IMR-90 (cell line): Measurements from ENCODE around the gene RASGRP4. TPM values are rescaled to one million over a fixed set of nuclear protein-coding genes. Genes with fewer than 3 reads are reported as not detected.

Source experiments
- ATAC-seq: fragments of 200-7000 bp; cut with Tn5 transposase; 2 replicates; pipeline ENCODE4 v1.9.1; 2020; ENCODE audit warnings: low read depth, mild to moderate bottlenecking, moderate library complexity
- BruUV-seq: library from RNA; stranded (reverse); fragments of 400-500 nt; replicated peaks from 2 replicates; lab custom pipeline; 2021; lab: Mats Ljungman, UMichigan
- CTCF ChIA-PET: fragments of 300-600 bp; formaldehyde crosslinking; extraction: SDS; loops from one replicate; lab custom pipeline; 2021; ENCODE audit warnings: antibody characterized with exemption; lab: Yijun Ruan, JAX
- POLR2A ChIA-PET: fragments of 300-600 bp; sonication (Branson Sonifier 250); formaldehyde crosslinking; loops from one replicate; lab custom pipeline; 2022; ENCODE audit warnings: antibody characterized with exemption; ENCODE audit not compliant: unreplicated experiment; lab: Charles Lee
- DNase-seq: peaks from one replicate; pipeline ENCODE4 v3.0.0; 2013
- H2AFZ ChIP-seq: replicated peaks from 2 replicates; pipeline ENCODE3; 2013; ENCODE audit warnings: low read length, mild to moderate bottlenecking; ENCODE audit not compliant: poor library complexity
- H2AK5ac ChIP-seq: 2 replicates; pipeline ENCODE4 v1.6.1; 2013; ENCODE audit warnings: low read depth, low read length, inconsistent platforms
- H2AK9ac ChIP-seq: replicated peaks from 2 replicates; pipeline ENCODE3; 2013; ENCODE audit warnings: mild to moderate bottlenecking, low read depth, low read length, moderate library complexity; ENCODE audit not compliant: poor library complexity
- H2BK120ac ChIP-seq: 2 replicates; pipeline ENCODE4 v1.6.1; 2013; ENCODE audit warnings: low read depth, low read length, inconsistent platforms
- H2BK15ac ChIP-seq: 3 replicates; pipeline ENCODE4 v1.6.1; 2013; ENCODE audit warnings: low read depth, low read length, inconsistent platforms
- H2BK20ac ChIP-seq: 2 replicates; pipeline ENCODE4 v1.6.1; 2013; ENCODE audit warnings: low read depth, mild to moderate bottlenecking, inconsistent platforms, low read length, moderate library complexity
- H2BK5ac ChIP-seq: 2 replicates; pipeline ENCODE4 v1.6.1; 2013; ENCODE audit warnings: mild to moderate bottlenecking, low read depth, low read length, inconsistent platforms; ENCODE audit not compliant: poor library complexity, severe bottlenecking
- H3K14ac ChIP-seq: replicated peaks from 2 replicates; pipeline ENCODE4 v1.6.1; 2013; ENCODE audit warnings: low read depth, low read length, inconsistent platforms
- H3K18ac ChIP-seq: 2 replicates; pipeline ENCODE4 v1.6.1; 2013; ENCODE audit warnings: low read depth, low read length, control low read depth
- H3K23ac ChIP-seq: 2 replicates; pipeline ENCODE4 v1.6.1; 2013; ENCODE audit warnings: low read depth, low read length, inconsistent platforms
- H3K27ac ChIP-seq: 2 replicates; pipeline ENCODE4 v1.5.1; 2013; ENCODE audit warnings: mild to moderate bottlenecking, control low read depth, low read length; ENCODE audit not compliant: insufficient read depth
- H3K27me3 ChIP-seq: 2 replicates; pipeline ENCODE4 v1.6.1; 2013; ENCODE audit warnings: low read length; ENCODE audit not compliant: control insufficient read depth, insufficient read depth
- H3K36me3 ChIP-seq: 2 replicates; pipeline ENCODE4 v1.6.1; 2013; ENCODE audit warnings: low read length, mixed read lengths; ENCODE audit not compliant: control insufficient read depth, insufficient read depth
- H3K4ac ChIP-seq: 2 replicates; pipeline ENCODE4 v1.6.1; 2013; ENCODE audit warnings: low read depth, low read length, inconsistent platforms
- H3K4me1 ChIP-seq: 2 replicates; pipeline ENCODE4 v1.6.1; 2013; ENCODE audit warnings: low read length, mixed read lengths; ENCODE audit not compliant: control insufficient read depth, insufficient read depth
- H3K4me2 ChIP-seq: 2 replicates; pipeline ENCODE4 v1.6.1; 2013; ENCODE audit warnings: low read depth, mild to moderate bottlenecking, control low read depth, low read length, moderate library complexity
- H3K4me3 ChIP-seq: 2 replicates; pipeline ENCODE4 v1.5.1; 2013; ENCODE audit warnings: low read depth, mild to moderate bottlenecking, control low read depth, low read length, moderate library complexity; ENCODE audit not compliant: insufficient read depth
- H3K56ac ChIP-seq: 2 replicates; pipeline ENCODE4 v1.6.1; 2013; ENCODE audit warnings: low read length, inconsistent platforms; ENCODE audit not compliant: insufficient read depth; ENCODE audit errors: extremely low read depth
- H3K79me1 ChIP-seq, 2 experiments: 2 replicates each; pipeline ENCODE4 v1.6.1; 2013; ENCODE audit warnings: low read length in 2 of 2, inconsistent platforms in 1 of 2, low read depth in 1 of 2
- H3K9ac ChIP-seq: 2 replicates; pipeline ENCODE4 v1.6.1; 2013; ENCODE audit warnings: low read depth, low read length, control low read depth
- H3K9me1 ChIP-seq: 2 replicates; pipeline ENCODE4 v1.6.1; 2013; ENCODE audit warnings: low read length, inconsistent platforms; ENCODE audit not compliant: insufficient read depth
- H3K9me3 ChIP-seq: 2 replicates; pipeline ENCODE4 v1.6.1; 2013; ENCODE audit warnings: low read length; ENCODE audit not compliant: control insufficient read depth, insufficient read depth
- H4K20me1 ChIP-seq: 2 replicates; pipeline ENCODE4 v1.6.1; 2013; ENCODE audit warnings: low read length, inconsistent platforms; ENCODE audit not compliant: insufficient read depth
- H4K5ac ChIP-seq: 2 replicates; pipeline ENCODE4 v1.6.1; 2013; ENCODE audit warnings: mild to moderate bottlenecking, low read depth, low read length, control low read depth
- H4K8ac ChIP-seq, 2 experiments: 2 replicates each; pipeline ENCODE4 v1.6.1; 2013; ENCODE audit warnings: low read depth in 2 of 2, low read length in 2 of 2, control low read depth in 1 of 2, inconsistent platforms in 1 of 2
- H4K91ac ChIP-seq: 2 replicates; pipeline ENCODE4 v1.6.1; 2013; ENCODE audit warnings: low read depth, low read length, inconsistent platforms; ENCODE audit not compliant: insufficient read depth
- BHLHE40 ChIP-seq: fragments of 150-350 bp; IDR thresholded peaks from 2 replicates; pipeline ENCODE4 v1.6.1; 2016; ENCODE audit warnings: mild to moderate bottlenecking, low read depth, low read length
- CEBPB ChIP-seq: IDR thresholded peaks from 2 replicates; pipeline ENCODE4 v1.6.1; 2012; ENCODE audit warnings: low read depth, low read length, improper control_type of control experiment
- CHD1 ChIP-seq: IDR thresholded peaks from 2 replicates; pipeline ENCODE4 v1.6.1; 2012; ENCODE audit warnings: low read depth, low read length, improper control_type of control experiment
- CTCF ChIP-seq: conservative IDR thresholded peaks from 2 replicates; pipeline ENCODE4 v1.5.1; 2012; ENCODE audit warnings: mild to moderate bottlenecking, low read depth, low read length, improper control_type of control experiment
- ELK1 ChIP-seq: fragments of 150-350 bp; IDR thresholded peaks from 2 replicates; pipeline ENCODE4 v1.6.1; 2016; ENCODE audit warnings: low read depth, mild to moderate bottlenecking, low read length, moderate library complexity, borderline replicate concordance
- FOS ChIP-seq: fragments of 150-350 bp; IDR thresholded peaks from 2 replicates; pipeline ENCODE4 v1.6.1; 2016; ENCODE audit warnings: low read depth, low read length
- MAFK ChIP-seq: IDR thresholded peaks from 2 replicates; pipeline ENCODE4 v1.6.1; 2012; ENCODE audit warnings: low read depth, low read length, improper control_type of control experiment
- MAZ ChIP-seq: IDR thresholded peaks from 2 replicates; pipeline ENCODE4 v1.6.1; 2012; ENCODE audit warnings: low read depth, mild to moderate bottlenecking, low read length, improper control_type of control experiment, moderate library complexity, borderline replicate concordance
- MXI1 ChIP-seq: IDR thresholded peaks from 2 replicates; pipeline ENCODE4 v1.6.1; 2012; ENCODE audit warnings: low read depth, mild to moderate bottlenecking, low read length, moderate library complexity, borderline replicate concordance
- NFE2L2 ChIP-seq: fragments of 150-350 bp; IDR thresholded peaks from 2 replicates; pipeline ENCODE4 v1.6.1; 2016; ENCODE audit warnings: low read depth, mild to moderate bottlenecking, low read length
- POLR2A ChIP-seq: IDR thresholded peaks from 2 replicates; pipeline ENCODE4 v1.6.1; 2012; ENCODE audit warnings: mild to moderate bottlenecking, low read depth, low read length
- RAD21 ChIP-seq: IDR thresholded peaks from 2 replicates; pipeline ENCODE4 v1.6.1; 2012; ENCODE audit warnings: low read length, improper control_type of control experiment
- RCOR1 ChIP-seq: IDR thresholded peaks from 2 replicates; pipeline ENCODE4 v1.6.1; 2012; ENCODE audit warnings: mild to moderate bottlenecking, low read length, improper control_type of control experiment; ENCODE audit not compliant: insufficient replicate concordance
- RFX5 ChIP-seq: IDR thresholded peaks from 2 replicates; pipeline ENCODE4 v1.8.0; 2012; ENCODE audit warnings: low read depth, mild to moderate bottlenecking, low read length, moderate library complexity
- SMC3 ChIP-seq: fragments of 150-350 bp; IDR thresholded peaks from 2 replicates; pipeline ENCODE4 v1.6.1; 2016; ENCODE audit warnings: low read depth, mild to moderate bottlenecking, antibody characterized with exemption, low read length, moderate library complexity
- USF2 ChIP-seq: fragments of 150-350 bp; IDR thresholded peaks from 2 replicates; pipeline ENCODE4 v1.6.1; 2017; ENCODE audit warnings: mild to moderate bottlenecking, antibody characterized with exemption, low read length, low read depth
- WGBS, 2 experiments: methylation state at CpG; one replicate each; pipeline versions ENCODE4 v1.1.5 to v1.1.7; 2013; ENCODE audit warnings: missing lambda C conversion rate in 2 of 2; ENCODE audit not compliant: insufficient read length in 1 of 2; ENCODE audit errors: extremely low coverage in 2 of 2; 5-methylcytosine and 5-hydroxymethylcytosine counted together
- dilution Hi-C: fragments of 300-500 bp; cut with HindIII; formaldehyde crosslinking; loops from one replicate; pipeline ENCODE4 v1.14.3; 2018; ENCODE audit warnings: low sequenced_read_pairs; ENCODE audit not compliant: unreplicated experiment
- in situ Hi-C: fragments of 300-500 bp; cut with MboI; formaldehyde crosslinking; loops from 3 replicates; pipeline ENCODE4 v1.14.3; 2019; ENCODE audit warnings: low sequenced_read_pairs, inconsistent platforms, mixed read lengths
- intact Hi-C: fragments of 100-400 bp; cut with micrococcal nuclease; formaldehyde crosslinking; loops from 2 replicates; pipeline ENCODE4 v1.10.0; 2022
- polyA plus RNA-seq, 3 experiments: library from polyadenylated mRNA; depleted of rRNA; stranded (reverse); fragments of >200 nt; gene quantifications; 2 replicates each; pipeline ENCODE4 v1.2.3, GENCODE V29; 2012; ENCODE audit warnings: low replicate concordance in 1 of 3
- total RNA-seq: library from RNA; depleted of rRNA; stranded (reverse); fragments of >200 nt; gene quantifications from 2 replicates; pipeline ENCODE4 v1.2.3, GENCODE V29; 2012

RASGRP4 gene
- total and polyA plus RNA-seq, 2 of the 4 experiments (the other 2 are of a cell fraction) = not detected

- no peak overlapping the region for H2AK9ac ChIP-seq
- no peak overlapping the region for H3K56ac ChIP-seq
- no peaks in the 10 kb centered on the region for H3K9me3 ChIP-seq
- intact Hi-C loops (no loop called here), in situ Hi-C loops (no loop called here), dilution Hi-C loops (no loop called here)
- H3K23ac ChIP-seq = no peak overlapping the region
- no peak for DNase-seq
- H3K4me3 ChIP-seq = no peak overlapping the region
- H3K18ac ChIP-seq = no peak overlapping the region
- no TSS peak for BruUV-seq
- 100% methylated on average over 1 of the region's 9 CpGs; no CpG with 5 or more reads in 1 of the 2 experiments for WGBS, 2 experiments
- H3K27me3 ChIP-seq = no peaks in the 10 kb centered on the region
- no peak overlapping the region for H4K8ac ChIP-seq
- H2BK20ac ChIP-seq = no peak overlapping the region
- H3K9ac ChIP-seq = no peak overlapping the region
- H2BK15ac ChIP-seq = no peak overlapping the region
- no peak for TF ChIP-seq CTCF
- no peak for TF ChIP-seq SMC3
- no peak for TF ChIP-seq NFE2L2
- TF ChIP-seq CEBPB = no peak
- no peak for TF ChIP-seq FOS
- TF ChIP-seq BHLHE40 = no peak
- no peak for TF ChIP-seq MAFK
- TF ChIP-seq CHD1 = no peak
- no peak for TF ChIP-seq RFX5
- no peak for TF ChIP-seq MAZ
- TF ChIP-seq RCOR1 = no peak
- no peak for TF ChIP-seq ELK1
- no peak for TF ChIP-seq MXI1
- TF ChIP-seq RAD21 = no peak
- no peak for TF ChIP-seq USF2
- TF ChIP-seq POLR2A = no peak
- no peak overlapping the region for H2BK5ac ChIP-seq
- no peak overlapping the region for H4K5ac ChIP-seq
- H4K91ac ChIP-seq = no peak overlapping the region
- H3K9me1 ChIP-seq = peaks cover 18% of the 10 kb centered on the region
- H2AK5ac ChIP-seq = no peak overlapping the region
- H3K27ac ChIP-seq = no peak overlapping the region
- ChIA-PET CTCF (no interaction called here), POLR2A (no interaction called here)
- H3K14ac ChIP-seq = no peak overlapping the region
- no peak for ATAC-seq
- H4K20me1 ChIP-seq = peaks cover 46% of the 10 kb centered on the region
- no peak overlapping the region for H2BK120ac ChIP-seq
- H3K79me1 ChIP-seq = peaks cover 20 to 75% of the 10 kb centered on the region in 2 experiments; a peak in 3 of 4 replicates
- peaks cover 11% of the 10 kb centered on the region for H3K4me1 ChIP-seq
- no peak overlapping the region for H2AFZ ChIP-seq
- no peak overlapping the region for H3K4ac ChIP-seq
- H3K36me3 ChIP-seq = peaks cover 61% of the 10 kb centered on the region
- no peak overlapping the region for H3K4me2 ChIP-seq
Measured at GRCh38 chr19:38381138-38381537, 44.9 kb downstream of the RASGRP4 start.
